Neural cell (in vitro differentiated cells): Measurements from ENCODE around the gene GRM4. TPM values are rescaled to one million over a fixed set of nuclear protein-coding genes. Genes with fewer than 3 reads are reported as not detected.

Experiments
- H2AFZ ChIP-seq: fragments of 200-600, 300-800 bp; sonication (generic), shearing (Covaris generic); 2 replicates; pipeline ENCODE4 v1.6.0; 2014; ENCODE audit warnings: low read depth, mild to moderate bottlenecking, antibody characterized with exemption, low read length, moderate library complexity
- H3F3A ChIP-seq: fragments of 200-600 bp; shearing (Covaris generic); 2 replicates; pipeline ENCODE4 v1.6.1; 2016; ENCODE audit warnings: mild to moderate bottlenecking, moderate library complexity, mixed read lengths, antibody characterized with exemption, low read length; ENCODE audit not compliant: insufficient read depth, poor library complexity, severe bottlenecking
- H3K27ac ChIP-seq: fragments of 200-600, 300-800 bp; sonication (generic), shearing (Covaris generic); 2 replicates; pipeline ENCODE4 v1.5.1; 2014; ENCODE audit warnings: mild to moderate bottlenecking, low read length, moderate library complexity
- H3K27me3 ChIP-seq: fragments of 300-800, 200-600 bp; sonication (generic), shearing (Covaris generic); 2 replicates; pipeline ENCODE4 v1.6.0; 2014; ENCODE audit warnings: mild to moderate bottlenecking, low read depth, low read length, moderate library complexity; ENCODE audit not compliant: insufficient read depth
- H3K36me3 ChIP-seq: fragments of 300-800, 200-600 bp; sonication (generic), shearing (Covaris generic); 2 replicates; pipeline ENCODE4 v1.5.1; 2014; ENCODE audit warnings: mild to moderate bottlenecking, antibody characterized with exemption, low read length, moderate library complexity; ENCODE audit not compliant: insufficient read depth
- H3K4me2 ChIP-seq: fragments of 300-800, 200-600 bp; sonication (generic), shearing (Covaris generic); 2 replicates; pipeline ENCODE4 v1.6.0; 2014; ENCODE audit warnings: mild to moderate bottlenecking, low read length
- H3K4me3 ChIP-seq: fragments of 300-800, 200-600 bp; sonication (generic), shearing (Covaris generic); 2 replicates; pipeline ENCODE4 v1.5.1; 2014; ENCODE audit warnings: mild to moderate bottlenecking, low read length, moderate library complexity
- H3K79me2 ChIP-seq: fragments of 200-600 bp; shearing (Covaris generic); replicated peaks from 2 replicates; pipeline ENCODE4 v1.6.0; 2014; ENCODE audit warnings: mild to moderate bottlenecking, low read length, moderate library complexity; ENCODE audit not compliant: insufficient read depth
- H3K9ac ChIP-seq: fragments of 300-800, 200-600 bp; sonication (generic), shearing (Covaris generic); 2 replicates; pipeline ENCODE4 v1.6.1; 2016; ENCODE audit warnings: mild to moderate bottlenecking, low read length, mixed read lengths
- H3K9me2 ChIP-seq: fragments of 200-600 bp; shearing (Covaris generic); 2 replicates; pipeline ENCODE4 v1.6.1; 2016; ENCODE audit warnings: mild to moderate bottlenecking, low read length, mixed read lengths; ENCODE audit not compliant: insufficient read depth
- H3K9me3 ChIP-seq: fragments of 200-600, 300-800 bp; sonication (generic), shearing (Covaris generic); 2 replicates; pipeline ENCODE4 v1.6.1; 2016; ENCODE audit warnings: mild to moderate bottlenecking, mixed run types, low read length, moderate library complexity, mixed read lengths
- H4K20me1 ChIP-seq: fragments of 200-600 bp; shearing (Covaris generic); 2 replicates; pipeline ENCODE4 v1.6.1; 2016; ENCODE audit warnings: mild to moderate bottlenecking, mixed run types; ENCODE audit not compliant: insufficient read depth
- CTCF ChIP-seq: fragments of 450-650 bp; IDR thresholded peaks from 2 replicates; pipeline ENCODE4 v1.5.1; 2014; ENCODE audit warnings: antibody characterized with exemption, mild to moderate bottlenecking, moderate library complexity; ENCODE audit not compliant: poor library complexity, severe bottlenecking
- EP300 ChIP-seq: fragments of 450-650 bp; conservative IDR thresholded peaks from 2 replicates; pipeline ENCODE4 v1.6.1; 2014; ENCODE audit warnings: antibody characterized with exemption, mild to moderate bottlenecking, moderate library complexity; ENCODE audit not compliant: poor library complexity, severe bottlenecking
- EZH2 ChIP-seq: fragments of 200-600, 300-800 bp; shearing (Covaris generic), sonication (generic); IDR thresholded peaks from 2 replicates; pipeline ENCODE4 v1.6.1; 2014; ENCODE audit warnings: antibody characterized with exemption, low read length, borderline replicate concordance, mild to moderate bottlenecking; ENCODE audit not compliant: insufficient read depth, poor library complexity, severe bottlenecking
- MXI1 ChIP-seq: fragments of 450-650 bp; conservative IDR thresholded peaks from 2 replicates; pipeline ENCODE4 v1.6.1; 2014; ENCODE audit warnings: antibody characterized with exemption, mild to moderate bottlenecking; ENCODE audit not compliant: poor library complexity, severe bottlenecking
- POLR2AphosphoS5 ChIP-seq: IDR thresholded peaks from 2 replicates; pipeline ENCODE4 v1.6.1; 2012
- RAD21 ChIP-seq: fragments of 450-650 bp; conservative IDR thresholded peaks from 2 replicates; pipeline ENCODE4 v1.6.1; 2014; ENCODE audit warnings: antibody characterized with exemption, mild to moderate bottlenecking, moderate library complexity
- REST ChIP-seq: IDR thresholded peaks from 2 replicates; pipeline ENCODE4 v1.6.1; 2012; ENCODE audit warnings: borderline replicate concordance
- SMC3 ChIP-seq: fragments of 450-650 bp; conservative IDR thresholded peaks from 2 replicates; pipeline ENCODE4 v1.6.1; 2014; ENCODE audit warnings: antibody characterized with exemption, mild to moderate bottlenecking, moderate library complexity; ENCODE audit not compliant: poor library complexity
- TAF1 ChIP-seq: IDR thresholded peaks from 2 replicates; pipeline ENCODE4 v1.6.1; 2012; ENCODE audit warnings: low read depth
- polyA plus RNA-seq: library from polyadenylated mRNA; depleted of rRNA; stranded (reverse); fragments of >200 nt; gene quantifications from 2 replicates; pipeline ENCODE4 v1.2.3, GENCODE V29; 2014

Gene GRM4
- polyA plus RNA-seq, 1 donor from 2014 or later: 2.1 TPM

- Histone ChIP-seq H2AFZ (no peak overlapping the region), H3K27me3 (no peaks in the 10 kb centered on the region), H3K4me3 (no peak overlapping the region)
These were observed 88.1 kb downstream of the GRM4 start for GRCh38 chr6:34057790-34058189.

GRCh38 chr6:34057191-34057590 is 88.7 kb downstream of the GRM4 start:
- H3K27me3 ChIP-seq: no peaks in the 10 kb centered on the region
- peak overlapping the region; percentile 34 for H3K4me3 ChIP-seq
- H3K79me2 ChIP-seq: no peaks in the 10 kb centered on the region
- H3K9ac ChIP-seq: peak overlapping the region; percentile 48
- no peaks in the 10 kb centered on the region for H3K9me3 ChIP-seq
- no peaks in the 10 kb centered on the region for H3K36me3 ChIP-seq
- no peaks in the 10 kb centered on the region for H3F3A ChIP-seq
- H3K4me2 ChIP-seq: no peak overlapping the region
- H4K20me1 ChIP-seq: no peaks in the 10 kb centered on the region
- H2AFZ ChIP-seq: no peak overlapping the region
- no peaks in the 10 kb centered on the region for H3K9me2 ChIP-seq
- H3K27ac ChIP-seq: peak overlapping the region; percentile 65
- TF ChIP-seq EZH2 (no peak), POLR2AphosphoS5 (no peak), CTCF (no peak), TAF1 (no peak), SMC3 (no peak), RAD21 (no peak), MXI1 (no peak), EP300 (no peak)

More at GRCh38 chr6:34057790-34058189, 88.1 kb downstream of the GRM4 start:
- Histone ChIP-seq H4K20me1 (no peaks in the 10 kb centered on the region), H3K9me3 (no peaks in the 10 kb centered on the region), H3K36me3 (no peaks in the 10 kb centered on the region), H3K27ac (no peak overlapping the region), H3F3A (no peaks in the 10 kb centered on the region), H3K79me2 (no peaks in the 10 kb centered on the region), H3K4me2 (no peak overlapping the region), H3K9ac (no peak overlapping the region), H3K9me2 (no peaks in the 10 kb centered on the region)
- no peak for TF ChIP-seq EZH2
- TF ChIP-seq POLR2AphosphoS5: no peak
- no peak for TF ChIP-seq MXI1
- TF ChIP-seq TAF1: no peak
- no peak for TF ChIP-seq RAD21
- no peak for TF ChIP-seq SMC3
- TF ChIP-seq REST: no peak
- TF ChIP-seq EP300: no peak
- TF ChIP-seq CTCF: no peak
